ENCODE measurements around the gene GSTA2.
"Not testable (repeated sequence)": the region's sequence is repeated elsewhere in the genome, so short reads cannot be mapped to it uniquely, and the experiment has no call there.

GSTA2 gene

GRCh38 chr6:52760105-52760765 is 3.0 kb downstream of the GSTA2 start:
- Histone ChIP-seq H3K27ac (ENCODE audit: insufficient read depth, low read length, poor library complexity, severe bottlenecking) (no peak overlapping the region), H3K27me3 (replicated peaks; ENCODE audit: control insufficient read depth, insufficient read depth, low read length, poor library complexity, severe bottlenecking) (no peaks in the 10 kb centered on the region), H3K9me3 (ENCODE audit: control insufficient read depth, low read length) (no peaks in the 10 kb centered on the region), H3K36me3 (ENCODE audit: control insufficient read depth, insufficient read depth, low read length) (no peaks in the 10 kb centered on the region), H3K4me1 (ENCODE audit: control insufficient read depth, insufficient read depth, low read length, poor library complexity, severe bottlenecking) (no peaks in the 10 kb centered on the region), H3K4me3 (ENCODE audit: insufficient read depth, low read depth, low read length, poor library complexity, severe bottlenecking) (no peak overlapping the region)
- no peak for DNase-seq

DNA sequence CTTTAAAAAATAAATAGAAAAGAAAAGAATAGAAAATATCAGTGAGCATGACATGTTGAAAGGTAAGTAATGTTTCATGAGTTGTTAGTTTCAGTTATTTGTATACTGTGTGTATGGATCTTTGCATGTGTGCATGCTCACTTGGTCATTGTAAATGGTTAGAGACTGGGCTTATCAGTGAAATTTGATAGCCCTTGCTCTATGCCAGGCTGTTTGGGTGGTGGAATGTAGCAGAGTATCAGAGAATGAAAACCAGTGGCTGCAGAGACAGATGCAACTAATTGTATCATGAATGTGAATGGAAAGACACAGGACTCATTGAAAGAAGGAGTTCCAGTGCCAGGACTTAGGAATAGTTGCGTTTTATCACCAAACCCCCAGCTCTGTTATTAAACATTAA is 4.2 kb downstream of the GSTA2 start:
- no peaks in the 10 kb centered on the region for H3K27me3 ChIP-seq (replicated peaks; ENCODE audit: control insufficient read depth, insufficient read depth, low read length, poor library complexity, severe bottlenecking)
- no peaks in the 10 kb centered on the region for H3K4me1 ChIP-seq (ENCODE audit: control insufficient read depth, insufficient read depth, low read length, poor library complexity, severe bottlenecking)
- H3K27ac ChIP-seq (ENCODE audit: insufficient read depth, low read length, poor library complexity, severe bottlenecking), result no peak overlapping the region
- H3K36me3 ChIP-seq (ENCODE audit: control insufficient read depth, insufficient read depth, low read length), result no peaks in the 10 kb centered on the region
- no peak overlapping the region for H3K4me3 ChIP-seq (ENCODE audit: insufficient read depth, low read depth, low read length, poor library complexity, severe bottlenecking)
- DNase-seq, result no peak
- H3K9me3 ChIP-seq (ENCODE audit: control insufficient read depth, low read length), result no peaks in the 10 kb centered on the region

DNA sequence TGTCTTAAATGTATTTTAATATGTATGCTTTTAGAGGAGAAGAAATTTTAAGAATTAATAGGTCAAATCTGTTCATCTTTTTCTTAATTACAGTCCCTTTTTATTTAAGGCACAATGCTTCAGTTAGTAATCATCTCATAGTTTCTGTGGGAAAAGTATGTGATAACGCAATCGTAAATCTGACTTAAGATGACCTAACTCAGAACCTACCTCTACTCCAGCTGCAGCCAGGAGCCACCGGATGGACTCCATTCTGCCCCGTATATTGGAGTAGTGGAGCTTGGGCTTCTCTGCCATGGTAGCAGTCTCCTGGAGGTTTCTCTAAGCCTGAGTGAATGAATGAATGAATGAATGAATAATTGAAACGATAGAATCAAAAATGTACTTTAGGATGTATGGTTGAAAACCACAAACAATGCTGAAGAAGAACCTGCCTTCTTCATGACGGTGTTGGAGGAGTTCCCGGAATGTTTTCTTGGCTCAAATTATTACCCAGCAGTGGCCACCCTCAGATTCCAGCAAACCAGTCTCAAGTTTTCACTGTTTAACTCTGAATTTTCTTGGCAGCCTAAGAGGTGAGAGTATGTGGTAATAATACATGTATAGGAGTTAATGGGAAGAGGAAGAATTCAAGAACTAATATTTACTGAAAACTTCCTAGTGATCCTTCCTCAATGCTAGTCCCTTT is 5.5 kb downstream of the GSTA2 start:
- H3K27ac ChIP-seq (ENCODE audit: insufficient read depth, low read length, poor library complexity, severe bottlenecking); DNase-seq; H3K27me3 ChIP-seq (replicated peaks; ENCODE audit: control insufficient read depth, insufficient read depth, low read length, poor library complexity, severe bottlenecking); H3K36me3 ChIP-seq (ENCODE audit: control insufficient read depth, insufficient read depth, low read length); H3K4me1 ChIP-seq (ENCODE audit: control insufficient read depth, insufficient read depth, low read length, poor library complexity, severe bottlenecking); H3K9me3 ChIP-seq (ENCODE audit: control insufficient read depth, low read length); H3K4me3 ChIP-seq (ENCODE audit: insufficient read depth, low read depth, low read length, poor library complexity, severe bottlenecking): not testable (repeated sequence)

GRCh38 chr6:52754443-52754842 is 8.8 kb downstream of the GSTA2 start:
- Histone ChIP-seq H3K27ac (ENCODE audit: insufficient read depth, low read length, poor library complexity, severe bottlenecking) (no peak overlapping the region), H3K9me3 (ENCODE audit: control insufficient read depth, low read length) (no peaks in the 10 kb centered on the region), H3K4me3 (ENCODE audit: insufficient read depth, low read depth, low read length, poor library complexity, severe bottlenecking) (no peak overlapping the region), H3K36me3 (ENCODE audit: control insufficient read depth, insufficient read depth, low read length) (no peaks in the 10 kb centered on the region), H3K4me1 (ENCODE audit: control insufficient read depth, insufficient read depth, low read length, poor library complexity, severe bottlenecking) (no peaks in the 10 kb centered on the region), H3K27me3 (replicated peaks; ENCODE audit: control insufficient read depth, insufficient read depth, low read length, poor library complexity, severe bottlenecking) (no peaks in the 10 kb centered on the region)
- no peak for DNase-seq

GRCh38 chr6:52753137-52753536 is 10.1 kb downstream of the GSTA2 start:
- not testable (repeated sequence) for H3K27me3 ChIP-seq (replicated peaks; ENCODE audit: control insufficient read depth, insufficient read depth, low read length, poor library complexity, severe bottlenecking); DNase-seq; H3K4me1 ChIP-seq (ENCODE audit: control insufficient read depth, insufficient read depth, low read length, poor library complexity, severe bottlenecking); H3K27ac ChIP-seq (ENCODE audit: insufficient read depth, low read length, poor library complexity, severe bottlenecking); H3K9me3 ChIP-seq (ENCODE audit: control insufficient read depth, low read length); H3K36me3 ChIP-seq (ENCODE audit: control insufficient read depth, insufficient read depth, low read length); H3K4me3 ChIP-seq (ENCODE audit: insufficient read depth, low read depth, low read length, poor library complexity, severe bottlenecking)

DNA sequence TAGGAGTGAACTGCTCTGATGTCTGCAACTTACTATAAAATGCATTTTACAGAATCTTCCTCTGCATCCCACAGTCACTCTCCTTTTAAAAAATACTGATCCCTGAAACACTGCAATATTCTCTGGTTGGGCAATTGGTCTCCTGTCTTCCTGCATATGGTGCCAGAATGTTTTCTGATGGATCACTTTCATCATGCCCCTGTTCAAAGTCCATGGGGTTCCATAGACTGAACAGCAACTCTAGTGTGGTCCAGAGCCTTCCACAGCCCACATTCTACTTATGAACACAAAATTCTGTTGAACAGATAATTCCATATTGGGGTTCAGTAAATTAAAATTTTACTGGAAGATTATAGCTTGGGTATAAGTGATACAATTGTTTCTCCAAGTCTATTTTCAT is 11.0 kb downstream of the GSTA2 start:
- no peak overlapping the region for H3K27ac ChIP-seq (ENCODE audit: insufficient read depth, low read length, poor library complexity, severe bottlenecking)
- DNase-seq, result no peak
- H3K9me3 ChIP-seq (ENCODE audit: control insufficient read depth, low read length), result no peaks in the 10 kb centered on the region
- no peaks in the 10 kb centered on the region for H3K27me3 ChIP-seq (replicated peaks; ENCODE audit: control insufficient read depth, insufficient read depth, low read length, poor library complexity, severe bottlenecking)
- H3K4me1 ChIP-seq (ENCODE audit: control insufficient read depth, insufficient read depth, low read length, poor library complexity, severe bottlenecking), result no peaks in the 10 kb centered on the region
- no peak overlapping the region for H3K4me3 ChIP-seq (ENCODE audit: insufficient read depth, low read depth, low read length, poor library complexity, severe bottlenecking)
- H3K36me3 ChIP-seq (ENCODE audit: control insufficient read depth, insufficient read depth, low read length), result no peaks in the 10 kb centered on the region

DNA sequence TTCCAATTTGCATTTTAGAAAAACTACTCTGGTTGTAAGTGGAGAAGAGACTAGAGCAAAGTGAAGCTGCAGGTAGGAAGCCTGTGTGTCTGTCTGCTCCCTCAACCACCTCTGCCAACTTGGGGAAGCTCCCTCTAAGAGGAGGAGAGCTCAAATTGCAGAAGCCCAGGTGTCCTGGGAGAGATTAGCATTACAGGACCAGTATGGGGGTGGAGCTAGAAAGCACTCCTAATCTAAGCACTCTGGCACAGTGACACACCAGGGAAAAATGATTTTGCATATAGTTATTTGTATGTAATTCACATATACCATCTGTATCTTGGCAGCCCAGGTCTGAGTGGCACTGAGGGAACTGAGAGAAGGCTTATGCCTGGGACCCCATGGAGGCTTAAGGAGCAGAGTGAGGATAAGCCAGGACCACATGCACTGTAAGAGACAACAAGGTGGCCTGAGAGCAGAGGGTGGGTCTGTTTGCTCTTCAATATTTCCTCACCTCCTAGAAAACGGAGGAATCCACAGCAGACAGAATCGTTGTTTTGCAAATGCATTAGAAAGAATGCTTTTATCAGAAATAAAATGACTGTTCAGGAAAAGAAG is 13.6 kb downstream of the GSTA2 start:
- H3K27me3 ChIP-seq (replicated peaks; ENCODE audit: control insufficient read depth, insufficient read depth, low read length, poor library complexity, severe bottlenecking), result no peaks in the 10 kb centered on the region
- H3K4me1 ChIP-seq (ENCODE audit: control insufficient read depth, insufficient read depth, low read length, poor library complexity, severe bottlenecking), result no peaks in the 10 kb centered on the region
- no peak for DNase-seq
- H3K9me3 ChIP-seq (ENCODE audit: control insufficient read depth, low read length), result no peaks in the 10 kb centered on the region
- no peak overlapping the region for H3K4me3 ChIP-seq (ENCODE audit: insufficient read depth, low read depth, low read length, poor library complexity, severe bottlenecking)
- H3K27ac ChIP-seq (ENCODE audit: insufficient read depth, low read length, poor library complexity, severe bottlenecking), result no peak overlapping the region
- H3K36me3 ChIP-seq (ENCODE audit: control insufficient read depth, insufficient read depth, low read length), result no peaks in the 10 kb centered on the region

DNA sequence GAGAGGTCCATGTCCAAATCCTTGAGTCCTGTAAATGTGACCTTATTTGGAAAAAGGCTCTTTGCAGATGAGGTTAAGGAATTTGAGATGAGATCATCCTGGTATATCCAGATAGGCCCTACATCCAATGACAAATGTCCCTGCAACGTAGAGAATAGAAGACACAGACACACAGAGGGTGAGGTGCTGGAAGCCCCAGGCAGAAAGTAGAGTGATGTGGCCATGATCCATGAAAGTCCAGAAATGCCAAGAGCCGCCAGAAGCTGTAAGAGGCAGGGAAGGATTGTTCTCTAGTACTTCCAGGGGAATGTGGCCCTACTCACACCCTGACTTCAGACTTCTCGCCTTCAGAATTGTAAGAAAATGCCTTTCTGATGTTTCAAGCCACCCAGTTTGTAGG is 16.0 kb downstream of the GSTA2 start:
- not testable (repeated sequence) for H3K9me3 ChIP-seq (ENCODE audit: control insufficient read depth, low read length); H3K27ac ChIP-seq (ENCODE audit: insufficient read depth, low read length, poor library complexity, severe bottlenecking); H3K4me3 ChIP-seq (ENCODE audit: insufficient read depth, low read depth, low read length, poor library complexity, severe bottlenecking); H3K36me3 ChIP-seq (ENCODE audit: control insufficient read depth, insufficient read depth, low read length); DNase-seq; H3K4me1 ChIP-seq (ENCODE audit: control insufficient read depth, insufficient read depth, low read length, poor library complexity, severe bottlenecking); H3K27me3 ChIP-seq (replicated peaks; ENCODE audit: control insufficient read depth, insufficient read depth, low read length, poor library complexity, severe bottlenecking)

DNA sequence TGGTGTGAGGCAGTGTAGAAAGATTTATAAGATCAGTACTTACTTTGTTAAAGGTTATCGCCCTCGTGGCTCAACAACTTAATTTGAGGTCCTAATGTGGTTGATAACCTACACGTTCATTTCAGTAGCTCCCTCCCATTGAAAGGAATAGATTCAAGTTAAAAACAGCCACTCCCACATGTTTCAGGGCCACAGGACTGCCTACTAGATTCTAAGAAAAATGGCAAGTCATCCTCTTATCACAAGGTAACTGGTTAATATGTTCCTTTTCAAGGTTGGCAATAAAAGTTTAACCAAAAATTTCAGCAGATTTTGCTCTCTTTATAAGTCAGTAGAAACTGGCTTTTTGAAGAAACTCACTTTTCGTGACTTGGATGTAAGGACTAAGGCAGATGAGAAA is 17.1 kb downstream of the GSTA2 start:
- no peak for DNase-seq
- no peak overlapping the region for H3K27ac ChIP-seq (ENCODE audit: insufficient read depth, low read length, poor library complexity, severe bottlenecking)
- H3K4me1 ChIP-seq (ENCODE audit: control insufficient read depth, insufficient read depth, low read length, poor library complexity, severe bottlenecking), result no peaks in the 10 kb centered on the region
- H3K27me3 ChIP-seq (replicated peaks; ENCODE audit: control insufficient read depth, insufficient read depth, low read length, poor library complexity, severe bottlenecking), result no peaks in the 10 kb centered on the region
- no peak overlapping the region for H3K4me3 ChIP-seq (ENCODE audit: insufficient read depth, low read depth, low read length, poor library complexity, severe bottlenecking)
- no peaks in the 10 kb centered on the region for H3K36me3 ChIP-seq (ENCODE audit: control insufficient read depth, insufficient read depth, low read length)
- no peaks in the 10 kb centered on the region for H3K9me3 ChIP-seq (ENCODE audit: control insufficient read depth, low read length)

GRCh38 chr6:52745764-52746201 is 17.5 kb downstream of the GSTA2 start:
- DNase-seq, result no peak
- Histone ChIP-seq H3K4me3 (ENCODE audit: insufficient read depth, low read depth, low read length, poor library complexity, severe bottlenecking) (no peak overlapping the region), H3K36me3 (ENCODE audit: control insufficient read depth, insufficient read depth, low read length) (no peaks in the 10 kb centered on the region), H3K9me3 (ENCODE audit: control insufficient read depth, low read length) (no peaks in the 10 kb centered on the region), H3K27ac (ENCODE audit: insufficient read depth, low read length, poor library complexity, severe bottlenecking) (no peak overlapping the region), H3K4me1 (ENCODE audit: control insufficient read depth, insufficient read depth, low read length, poor library complexity, severe bottlenecking) (no peaks in the 10 kb centered on the region), H3K27me3 (replicated peaks; ENCODE audit: control insufficient read depth, insufficient read depth, low read length, poor library complexity, severe bottlenecking) (no peaks in the 10 kb centered on the region)

Measured in effector memory CD4-positive, alpha-beta T cell (primary cell).